Epithelial cell of esophagus (primary cell): ENCODE data around the gene SIT1.

ENCODE experiments used
- DNase-seq: peaks from one replicate; pipeline ENCODE4 v3.0.0; 2010; ENCODE audit warnings: low read depth
- H3K4me3 ChIP-seq: 2 replicates; pipeline ENCODE4 v1.5.1; 2011; ENCODE audit warnings: mild to moderate bottlenecking, low read length, control low read depth
- TF ChIP-seq, protein P1 (sequence below): IDR thresholded peaks from 2 replicates; pipeline ENCODE4 v1.5.1; 2011; ENCODE audit warnings: low read depth, mild to moderate bottlenecking, low read length, control low read depth, inconsistent platforms; ENCODE audit not compliant: insufficient read depth; ENCODE audit errors: missing control alignments

Gene SIT1

DNA sequence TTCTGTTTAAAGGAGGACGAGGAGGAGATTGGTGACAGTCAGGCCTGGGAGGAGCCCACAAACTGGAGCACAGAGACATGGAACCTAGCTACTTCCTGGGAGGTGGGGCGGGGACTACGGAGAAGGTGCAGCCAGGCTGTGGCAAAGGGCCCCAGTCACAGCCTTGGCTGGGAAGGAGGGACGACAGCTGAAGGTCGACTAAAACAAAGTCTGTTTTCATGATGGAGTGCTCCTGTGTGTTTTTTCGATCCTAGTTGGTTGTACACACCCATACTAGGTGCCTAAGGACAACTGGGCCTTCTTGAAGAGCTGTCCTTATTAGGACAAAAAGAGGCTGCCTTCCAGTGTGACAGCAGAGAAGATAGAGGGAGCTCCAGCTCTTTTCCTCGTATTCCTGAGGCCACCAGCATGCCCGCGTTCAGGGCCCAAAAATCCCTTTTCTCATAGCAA is 10.3 kb upstream of the SIT1 start:
- DNase-seq, result peak; percentile 61
- TF ChIP-seq, protein P1, sequence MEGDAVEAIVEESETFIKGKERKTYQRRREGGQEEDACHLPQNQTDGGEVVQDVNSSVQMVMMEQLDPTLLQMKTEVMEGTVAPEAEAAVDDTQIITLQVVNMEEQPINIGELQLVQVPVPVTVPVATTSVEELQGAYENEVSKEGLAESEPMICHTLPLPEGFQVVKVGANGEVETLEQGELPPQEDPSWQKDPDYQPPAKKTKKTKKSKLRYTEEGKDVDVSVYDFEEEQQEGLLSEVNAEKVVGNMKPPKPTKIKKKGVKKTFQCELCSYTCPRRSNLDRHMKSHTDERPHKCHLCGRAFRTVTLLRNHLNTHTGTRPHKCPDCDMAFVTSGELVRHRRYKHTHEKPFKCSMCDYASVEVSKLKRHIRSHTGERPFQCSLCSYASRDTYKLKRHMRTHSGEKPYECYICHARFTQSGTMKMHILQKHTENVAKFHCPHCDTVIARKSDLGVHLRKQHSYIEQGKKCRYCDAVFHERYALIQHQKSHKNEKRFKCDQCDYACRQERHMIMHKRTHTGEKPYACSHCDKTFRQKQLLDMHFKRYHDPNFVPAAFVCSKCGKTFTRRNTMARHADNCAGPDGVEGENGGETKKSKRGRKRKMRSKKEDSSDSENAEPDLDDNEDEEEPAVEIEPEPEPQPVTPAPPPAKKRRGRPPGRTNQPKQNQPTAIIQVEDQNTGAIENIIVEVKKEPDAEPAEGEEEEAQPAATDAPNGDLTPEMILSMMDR, result peak; percentile 66
- no peak overlapping the region for H3K4me3 ChIP-seq

DNA sequence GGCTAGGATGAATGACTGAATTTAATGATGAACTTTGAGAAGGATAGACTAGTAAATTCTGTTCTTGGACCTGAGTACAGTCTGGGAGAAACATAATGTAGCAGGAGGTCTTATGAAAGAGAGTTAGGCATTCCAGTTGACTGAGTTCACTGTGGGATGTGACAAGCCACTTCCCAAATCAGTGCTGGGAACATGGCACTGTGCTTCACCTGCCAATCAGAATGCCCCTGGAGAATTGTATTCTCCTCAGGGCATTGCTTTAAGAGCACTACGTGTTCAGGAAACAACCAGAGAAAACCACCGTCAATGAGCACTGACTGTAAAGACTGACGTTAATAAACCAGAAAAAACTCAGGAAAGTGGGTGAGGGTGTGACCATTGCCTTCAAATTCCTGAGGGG is 8.6 kb upstream of the SIT1 start:
- TF ChIP-seq, protein P1, result no peak
- peak; percentile 66 for DNase-seq
- no peak overlapping the region for H3K4me3 ChIP-seq

DNA sequence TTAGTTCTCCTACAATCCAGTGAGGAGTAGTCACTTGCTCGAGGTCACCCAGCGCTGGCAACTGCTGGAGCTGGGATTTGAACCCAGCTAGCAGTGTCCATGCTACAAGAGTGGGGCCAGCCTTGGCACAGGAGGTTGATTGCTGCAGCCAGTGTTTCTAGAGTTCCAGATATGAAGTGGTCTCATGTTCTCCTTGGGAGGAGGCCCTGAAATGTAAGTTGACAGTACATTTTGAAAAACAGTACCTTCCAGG is 8.2 kb upstream of the SIT1 start:
- H3K4me3 ChIP-seq, result peak overlapping the region; percentile 81
- peak; percentile 54 for DNase-seq
- TF ChIP-seq, protein P1, result no peak

DNA sequence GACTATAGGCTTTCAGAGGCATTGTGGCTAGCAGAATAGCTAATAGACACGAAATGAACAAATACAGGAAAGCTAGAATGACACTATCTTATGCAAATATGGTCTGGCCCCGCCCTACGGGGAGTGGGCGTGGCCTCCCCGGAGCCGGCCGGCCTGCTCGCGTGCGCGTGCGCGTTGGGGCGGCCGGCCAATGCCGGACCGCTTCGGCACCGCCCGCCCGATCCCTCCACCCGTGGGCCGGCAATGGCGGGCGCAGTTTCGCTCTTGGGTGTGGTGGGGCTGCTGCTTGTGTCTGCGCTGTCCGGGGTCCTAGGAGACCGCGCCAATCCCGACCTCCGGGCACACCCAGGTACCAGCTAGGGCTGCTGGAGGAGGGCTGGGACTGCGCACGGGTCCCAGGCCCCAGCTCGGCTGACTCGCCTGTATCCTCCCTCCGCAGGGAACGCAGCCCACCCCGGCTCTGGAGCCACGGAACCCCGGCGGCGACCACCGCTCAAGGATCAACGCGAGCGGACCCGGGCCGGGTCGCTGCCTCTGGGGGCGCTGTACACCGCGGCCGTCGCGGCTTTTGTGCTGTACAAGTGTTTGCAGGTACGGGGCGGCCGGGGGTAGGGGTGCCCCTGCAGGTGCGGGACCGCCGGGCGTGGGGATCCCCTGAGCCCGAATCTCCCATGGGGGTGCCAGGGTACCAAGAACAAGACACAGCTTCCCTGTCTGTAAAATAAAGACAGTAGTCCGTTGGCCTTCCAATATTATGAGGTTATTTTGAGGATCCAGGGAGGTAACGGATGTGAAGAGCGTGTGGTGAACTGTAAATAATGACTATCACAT is 7.6 kb upstream of the SIT1 start, which contains the start of gene CCDC107:
Gene CCDC107, plus strand, starts transcription at position 156 of the 831 bp plus-strand sequence. Its CDS starts 88 bp downstream, at position 244.
- peak; percentile 77 for DNase-seq
- peak within 1 kb of the TSS; percentile 81 for H3K4me3 ChIP-seq
- TF ChIP-seq, protein P1, result peak; percentile 42

DNA sequence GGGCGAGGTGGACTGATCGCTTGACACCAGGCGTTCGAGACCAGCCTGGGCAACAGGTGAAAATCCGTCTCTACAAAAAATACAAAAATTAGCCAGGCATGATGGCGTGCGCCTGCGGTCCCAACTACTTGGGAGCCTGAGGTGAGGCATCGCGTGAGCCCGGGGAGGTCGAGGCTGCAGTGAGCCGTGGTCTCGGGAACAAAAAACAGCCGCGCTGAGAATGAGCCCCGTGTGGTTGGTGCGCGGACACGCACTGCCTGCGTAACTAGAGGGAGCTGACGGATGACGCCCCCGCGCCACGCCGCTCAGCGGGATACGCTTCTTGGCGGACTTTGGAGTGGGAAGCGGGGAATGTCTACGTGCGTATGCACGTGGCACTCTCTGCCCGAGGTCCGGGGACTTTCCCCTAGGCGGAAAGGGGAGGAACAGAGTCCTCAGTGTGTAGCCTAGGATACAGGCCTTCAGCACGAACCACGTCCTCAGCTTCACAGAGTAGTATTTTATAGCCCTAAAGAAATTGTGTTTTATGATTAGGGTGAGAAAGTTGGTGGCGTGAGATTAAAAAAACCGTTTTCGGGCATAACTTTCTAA is 6.9 kb upstream of the SIT1 start, which contains the start of gene RMRP:
Gene RMRP, minus strand, starts transcription at position 474 of the 591 bp plus-strand sequence.
- TF ChIP-seq, protein P1, result peak; percentile 26
- peak within 1 kb of the TSS; percentile 81 for H3K4me3 ChIP-seq
- peak; percentile 100 for DNase-seq

DNA sequence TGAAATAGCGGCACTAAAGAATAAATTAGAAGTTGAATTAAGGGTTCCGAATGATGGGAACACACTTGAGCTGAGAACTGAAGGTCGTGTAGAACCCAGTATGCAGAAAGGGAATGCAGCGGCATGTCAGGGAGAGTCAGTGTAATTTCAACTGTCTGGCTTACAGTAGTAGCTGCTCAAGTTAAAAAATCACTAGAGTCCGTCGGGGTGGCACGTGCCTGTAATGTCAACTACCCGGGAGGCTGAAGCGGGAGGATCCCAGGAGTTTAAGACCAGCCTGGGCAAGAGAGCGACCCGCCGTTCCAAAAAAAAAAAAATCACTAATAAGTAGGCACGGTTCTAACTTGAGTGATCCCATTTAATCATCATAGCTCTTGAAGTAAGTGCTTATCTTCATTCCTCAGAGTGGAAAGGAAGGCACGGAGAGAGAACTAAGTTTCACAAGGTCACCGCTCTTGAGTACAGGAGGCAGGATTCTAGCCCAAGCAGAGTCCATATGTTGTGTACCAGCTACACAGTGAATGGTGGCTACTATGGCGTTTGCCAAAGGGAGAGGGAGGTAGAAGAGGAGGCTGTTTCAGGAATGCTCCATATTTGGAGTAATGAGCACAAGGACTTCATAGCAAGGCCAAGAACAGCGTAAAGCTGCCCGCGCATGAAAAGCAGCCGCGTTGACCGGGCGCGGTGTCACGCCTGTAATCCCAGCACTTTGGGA is 6.3 kb upstream of the SIT1 start:
- H3K4me3 ChIP-seq, result peak overlapping the region; percentile 81
- peak; percentile 27 for DNase-seq
- TF ChIP-seq, protein P1, result no peak
